KG1 (cell line): ENCODE results near the gene CREM.
A peak's percentile ranks its signal among the peaks of the same experiment; 100 is the strongest.
"Not testable (repeated sequence)": the region's sequence is repeated elsewhere in the genome, so short reads cannot be mapped to it uniquely, and the experiment has no call there.

ENCODE experiments used
- DNase-seq: peaks from one replicate; lab custom pipeline; 2025; lab: John Stamatoyannopoulos, UW

The CREM gene

DNA sequence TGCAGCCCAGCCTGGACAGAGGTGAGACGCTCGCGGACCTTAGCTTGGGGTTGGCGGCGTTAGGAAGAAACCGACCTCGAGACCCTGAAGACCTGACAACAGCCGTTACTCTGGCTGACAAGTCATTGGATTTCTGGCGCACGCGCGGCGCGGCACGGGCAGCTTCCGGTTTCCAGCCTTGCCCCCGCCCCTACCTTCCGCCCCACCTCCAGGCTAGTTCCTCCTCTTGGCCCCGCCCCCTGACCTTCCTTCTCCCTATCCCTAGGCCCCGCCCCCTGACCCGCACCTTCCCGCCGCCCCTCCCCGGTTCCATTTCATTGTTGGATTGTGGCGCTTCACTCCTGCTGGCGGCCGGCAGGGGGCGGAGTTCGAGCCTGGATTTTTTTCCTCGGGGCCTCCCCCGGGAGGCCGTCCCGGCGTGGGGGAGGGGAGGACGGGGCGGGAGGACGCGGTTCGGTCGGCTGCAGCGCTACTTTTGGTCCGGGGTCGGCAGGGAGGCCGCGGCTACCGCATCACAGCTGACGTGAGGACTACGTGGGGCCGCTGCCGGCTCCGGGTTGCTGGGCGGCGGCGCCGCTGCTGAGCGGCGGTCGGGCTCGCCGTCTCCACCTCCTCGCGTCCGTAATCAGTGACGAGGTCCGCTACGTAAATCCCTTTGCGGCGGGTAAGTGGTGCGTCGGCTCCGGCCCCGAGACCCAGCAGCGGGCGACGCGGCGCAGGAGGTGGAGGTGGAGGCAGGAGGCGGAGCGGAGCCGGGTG, at the start of gene CREM:
Gene CREM (plus strand): TSS at position 317 of the 759 bp plus-strand sequence. CDS start 10,990 bp downstream, outside the sequence.
- peak; percentile 94 for DNase-seq

DNA sequence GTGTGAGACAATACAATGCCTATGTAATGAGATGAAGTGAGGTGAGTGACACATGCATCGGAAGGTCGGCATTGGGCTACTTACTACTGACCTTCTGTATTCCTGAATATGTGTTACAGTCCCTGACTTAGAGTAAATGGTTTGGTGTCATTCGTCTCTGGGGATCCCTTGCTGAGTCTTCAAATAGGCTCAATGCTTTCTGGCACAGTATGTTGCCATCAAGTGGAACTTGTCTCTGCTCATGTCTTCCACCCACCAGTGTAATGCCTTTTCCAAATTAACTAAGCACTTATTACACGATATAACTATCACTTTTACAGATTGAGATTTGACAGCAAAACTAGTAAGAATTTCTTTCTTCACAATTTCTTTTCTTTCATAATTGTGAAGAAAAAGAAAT, 47.4 kb upstream of the CREM start:
- DNase-seq = no peak

DNA sequence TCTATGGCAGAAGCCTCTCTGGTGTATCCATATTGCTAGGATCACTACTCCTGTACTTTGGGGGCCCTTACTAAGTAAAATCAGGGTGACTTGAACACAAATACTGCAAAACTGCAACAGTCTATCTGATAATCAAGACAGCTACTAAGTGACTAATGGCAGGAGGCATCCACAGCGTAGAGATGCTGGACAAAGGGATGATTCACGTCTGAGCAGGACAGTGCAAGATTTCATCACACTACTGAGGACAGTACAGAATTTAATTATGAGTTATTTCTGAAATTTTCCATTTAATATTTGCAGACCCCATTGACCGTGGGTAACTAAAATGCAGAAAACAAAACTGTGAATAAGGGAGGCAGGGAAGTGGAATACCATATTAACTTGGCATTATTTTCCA, 46.9 kb upstream of the CREM start:
- DNase-seq = no peak

DNA sequence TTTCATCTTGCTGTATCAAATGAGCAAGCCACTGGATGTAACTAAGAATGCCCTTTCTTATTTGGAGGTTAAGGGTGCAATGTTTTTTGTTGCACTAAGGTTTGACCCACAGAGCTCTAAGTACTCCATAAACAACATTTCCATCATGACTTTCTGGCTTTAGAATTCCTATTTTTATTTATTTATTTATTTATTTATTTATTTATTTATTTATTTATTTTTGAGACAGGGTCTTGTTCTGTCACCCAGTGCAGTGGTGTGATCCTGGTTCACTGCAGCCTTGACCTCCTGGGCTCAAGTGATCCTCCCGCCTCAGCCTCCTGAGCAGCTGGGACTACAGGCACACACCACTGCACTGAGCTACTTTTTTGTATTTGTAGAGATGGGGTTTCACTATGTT, 46.4 kb upstream of the CREM start:
- DNase-seq = not testable (repeated sequence)

DNA sequence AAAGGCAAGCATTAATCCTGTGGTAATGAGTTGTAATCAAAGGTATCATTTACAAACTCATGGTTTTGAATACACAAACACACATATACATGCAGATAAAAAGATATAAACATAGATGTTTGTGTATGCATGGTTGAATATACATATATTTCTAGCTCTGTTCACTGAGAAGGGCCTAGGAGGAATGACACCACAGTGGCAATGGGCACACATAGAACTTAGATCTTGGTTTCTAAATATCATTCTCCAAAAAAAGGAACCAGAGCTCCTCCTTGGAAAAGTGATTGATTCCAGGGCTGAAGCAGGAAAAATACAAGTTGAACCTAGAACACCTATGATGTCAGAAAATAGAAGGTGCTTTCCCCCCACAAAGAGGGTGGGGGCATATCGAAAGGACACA, 43.4 kb upstream of the CREM start:
- no peak for DNase-seq

DNA sequence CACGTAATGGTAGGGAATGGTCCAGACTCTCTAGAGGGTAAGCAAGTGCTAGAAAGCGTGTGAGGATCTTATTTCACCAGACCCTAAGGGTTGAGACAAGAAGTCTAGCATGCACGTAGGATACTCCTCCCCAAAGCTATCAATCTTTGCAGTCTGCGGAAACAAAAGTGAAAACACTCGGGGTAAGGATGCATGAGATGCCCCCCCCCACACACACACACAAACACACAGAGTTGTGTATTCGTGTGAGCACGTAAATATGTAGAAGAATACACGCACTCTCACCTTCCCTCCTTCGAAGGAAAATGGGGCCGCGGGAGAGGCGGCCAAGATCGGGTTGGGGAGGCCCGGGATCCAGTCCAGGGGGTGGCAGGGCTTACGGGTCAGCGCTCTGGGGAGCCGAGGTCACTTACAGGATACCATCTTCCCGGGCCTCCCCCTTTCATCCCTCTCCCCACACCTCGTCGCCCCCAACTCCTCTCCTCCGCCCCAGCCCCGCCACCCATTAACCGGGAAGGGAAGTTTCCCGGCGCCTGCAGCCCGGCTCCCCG, 37.0 kb upstream of the CREM start:
- DNase-seq = peak; percentile 28

DNA sequence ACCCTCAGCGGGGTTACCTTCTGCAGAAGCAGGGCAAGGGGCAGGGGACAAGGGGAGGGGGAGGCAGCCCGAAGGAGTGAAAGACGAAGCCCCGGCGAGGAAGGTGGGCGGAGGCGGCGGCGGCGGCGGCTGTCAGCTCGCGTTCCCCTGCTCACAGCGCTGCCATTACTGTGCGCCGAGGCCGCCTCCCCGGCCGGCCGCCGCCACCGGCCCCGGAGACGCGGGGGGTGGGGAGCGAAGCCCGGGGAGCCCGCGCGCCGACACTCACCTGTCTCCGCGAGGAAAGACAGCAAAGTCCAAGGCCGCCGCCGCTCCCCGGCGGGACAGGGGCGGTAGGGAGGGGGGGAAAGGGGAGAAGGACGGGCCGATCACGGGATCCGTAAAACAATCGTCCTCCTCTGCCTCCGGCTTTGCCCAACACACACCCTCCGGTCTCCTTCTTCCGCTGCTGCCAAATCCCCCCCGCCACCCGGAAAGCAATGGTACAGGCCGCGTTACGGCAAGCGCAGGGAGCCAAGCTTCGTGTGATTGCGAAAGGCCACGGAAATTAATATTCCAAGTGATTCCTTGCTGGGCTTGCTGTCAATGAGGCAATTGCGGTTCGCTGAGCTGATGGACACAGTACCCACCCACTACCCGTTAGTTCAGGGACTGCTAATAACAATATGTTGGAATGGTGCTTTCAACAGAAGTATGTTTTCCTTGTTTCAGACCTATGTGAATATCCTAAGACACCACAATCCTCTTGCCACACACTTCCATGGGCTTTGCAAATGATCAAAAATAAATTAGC, 36.3 kb upstream of the CREM start, which contains the start of gene CUL2:
Gene CUL2 (minus strand): TSS at position 180 of the 793 bp plus-strand sequence. CDS start 19,024 bp downstream, outside the sequence.
- peak; percentile 83 for DNase-seq

DNA sequence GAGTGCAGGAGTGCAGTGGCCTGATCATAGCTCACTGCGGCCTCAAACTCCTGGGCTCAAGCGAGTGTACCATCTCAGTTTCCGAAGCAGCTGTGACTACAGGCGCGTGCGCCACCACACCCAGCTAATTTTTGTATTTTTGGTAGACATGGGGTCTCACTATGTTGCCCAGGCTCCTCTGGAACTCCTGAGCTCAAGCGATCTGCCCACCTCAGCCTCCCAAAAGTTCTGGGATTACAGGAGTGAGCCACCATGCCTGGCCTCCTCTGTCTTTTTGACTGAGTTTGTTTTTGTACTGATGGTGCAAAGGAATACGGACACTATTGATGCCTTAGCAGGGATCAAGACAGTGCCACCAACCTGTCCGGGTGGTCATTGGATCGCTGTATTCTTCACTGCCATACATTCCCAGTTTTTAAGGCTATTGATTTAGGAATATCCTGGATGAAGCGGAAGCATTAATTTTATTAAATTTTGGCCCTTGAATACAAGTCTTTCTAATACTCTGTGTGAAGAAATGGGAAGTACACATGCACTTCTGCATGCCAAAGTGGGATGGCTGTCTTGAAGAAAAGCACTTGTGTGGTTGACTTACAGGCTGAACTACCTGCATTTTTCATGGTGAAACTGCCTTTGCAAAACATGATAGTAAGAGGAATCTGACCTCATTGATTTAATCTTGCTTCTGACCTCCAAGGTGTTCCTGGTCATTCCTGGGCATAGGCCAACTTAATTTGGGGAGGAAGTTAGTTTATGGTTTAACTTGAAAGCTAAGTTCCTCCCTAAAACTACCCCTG, 34.5 kb upstream of the CREM start:
- no peak for DNase-seq

DNA sequence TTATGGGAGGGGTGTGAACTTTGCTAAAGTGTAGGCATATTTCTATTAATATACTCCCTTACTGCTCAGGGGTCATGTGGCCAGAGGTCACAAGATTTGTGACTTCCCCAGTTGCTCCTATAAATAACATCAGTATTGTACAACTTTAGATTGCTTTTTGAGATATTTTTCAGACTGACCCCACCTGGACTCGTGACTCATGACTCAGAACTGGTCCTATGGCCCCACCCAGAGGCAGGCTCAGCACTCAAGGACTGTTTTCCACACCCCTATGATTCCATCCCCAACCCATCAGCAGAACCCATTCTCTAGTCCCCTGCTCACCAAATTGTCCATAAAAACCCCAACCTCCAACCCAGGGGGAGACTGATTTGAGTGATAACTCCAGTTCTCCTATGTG, 33.8 kb upstream of the CREM start:
- DNase-seq = no peak

DNA sequence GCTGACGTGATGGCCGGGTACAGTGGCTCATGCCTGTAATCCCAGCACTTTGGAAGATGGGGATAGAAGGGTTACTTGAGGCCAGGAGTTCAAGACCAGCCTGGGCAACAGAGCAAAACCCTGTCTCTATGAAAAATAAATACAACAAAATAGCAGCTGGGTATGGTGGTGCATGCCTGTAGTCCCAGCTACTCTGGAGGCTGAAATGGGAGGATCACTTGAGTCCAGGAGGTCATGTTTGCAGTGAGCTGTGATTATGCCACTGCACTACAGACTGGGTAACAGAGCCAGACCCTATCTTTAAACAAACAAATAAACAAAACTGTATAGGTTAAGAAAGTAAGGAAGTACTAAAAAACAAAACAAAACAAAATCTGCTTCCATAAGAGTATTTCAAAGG, 30.3 kb upstream of the CREM start:
- DNase-seq = no peak

DNA sequence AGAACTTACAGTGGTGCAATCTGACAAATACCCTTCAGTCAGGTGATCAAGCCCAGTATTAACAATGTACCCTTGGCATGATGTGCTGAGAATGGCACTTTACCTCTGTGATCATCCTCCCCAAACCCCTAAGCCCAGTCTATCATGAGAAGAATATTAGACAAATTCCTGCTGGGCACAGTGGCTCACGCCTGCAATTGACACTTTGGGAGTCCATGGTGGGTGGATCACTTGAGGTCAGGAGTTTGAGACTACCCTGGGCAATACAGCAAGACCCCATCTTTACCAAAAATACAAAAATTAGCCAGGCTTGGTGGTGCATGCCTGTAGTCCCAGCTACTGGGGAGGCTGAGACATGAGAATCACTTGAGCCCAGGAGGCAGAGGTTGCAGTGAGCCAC, 29.1 kb upstream of the CREM start:
- DNase-seq = no peak

DNA sequence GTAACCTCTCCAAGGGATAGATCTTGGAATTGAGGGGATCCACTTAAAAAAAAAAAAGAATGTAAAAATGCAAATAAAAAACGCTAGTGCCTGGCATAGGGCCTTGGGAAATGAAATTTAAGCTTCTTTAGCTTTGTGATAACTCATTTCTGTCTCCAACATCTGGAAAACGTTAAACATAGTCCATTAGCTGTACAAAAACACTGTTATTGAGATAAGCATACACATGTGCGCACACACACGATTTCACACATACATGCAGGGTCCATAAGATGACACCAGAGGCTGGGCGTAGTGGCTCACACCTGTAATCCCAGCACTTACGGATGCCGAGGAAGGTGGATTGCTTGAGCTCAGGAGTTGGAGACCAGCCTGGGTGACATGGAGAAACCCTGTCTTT, 22.8 kb upstream of the CREM start:
- no peak for DNase-seq

DNA sequence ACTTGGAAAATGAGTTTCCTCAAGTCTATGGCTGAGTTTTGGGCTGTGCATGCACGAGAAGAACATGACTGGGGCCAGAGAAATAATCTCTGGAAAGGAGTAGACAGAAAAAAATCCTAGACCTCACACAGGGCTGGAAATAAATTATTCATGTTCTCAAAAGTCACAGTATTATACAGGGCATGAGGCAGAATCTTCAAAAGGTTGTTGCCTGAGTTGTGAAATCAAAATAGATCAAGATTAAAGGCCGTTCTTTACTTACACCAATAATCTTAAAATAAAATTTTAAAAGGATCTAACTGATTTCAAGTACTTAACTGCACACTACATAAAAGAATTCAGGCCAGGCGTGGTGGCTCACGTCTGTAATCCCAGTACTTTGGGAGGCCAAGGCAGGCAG, 14.1 kb upstream of the CREM start:
- DNase-seq = no peak

DNA sequence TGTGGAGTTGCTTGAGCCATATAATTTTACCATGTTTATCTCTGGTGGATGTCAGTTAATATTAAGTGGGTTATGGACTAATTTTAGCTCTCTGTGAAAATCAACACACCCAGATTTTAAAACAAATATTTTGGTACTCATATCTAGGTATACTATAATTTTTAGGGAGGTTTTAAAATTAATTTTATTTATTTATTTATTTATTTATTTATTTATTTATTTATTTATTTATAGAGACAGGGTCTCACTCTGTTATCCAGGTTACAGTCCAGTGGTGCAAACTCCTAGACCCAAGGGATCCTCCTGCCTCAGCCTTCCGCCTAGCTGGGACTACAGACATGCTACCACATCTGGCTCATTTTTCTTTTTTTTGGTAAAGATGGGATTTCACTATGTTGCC, 7.3 kb upstream of the CREM start:
- DNase-seq = no peak

DNA sequence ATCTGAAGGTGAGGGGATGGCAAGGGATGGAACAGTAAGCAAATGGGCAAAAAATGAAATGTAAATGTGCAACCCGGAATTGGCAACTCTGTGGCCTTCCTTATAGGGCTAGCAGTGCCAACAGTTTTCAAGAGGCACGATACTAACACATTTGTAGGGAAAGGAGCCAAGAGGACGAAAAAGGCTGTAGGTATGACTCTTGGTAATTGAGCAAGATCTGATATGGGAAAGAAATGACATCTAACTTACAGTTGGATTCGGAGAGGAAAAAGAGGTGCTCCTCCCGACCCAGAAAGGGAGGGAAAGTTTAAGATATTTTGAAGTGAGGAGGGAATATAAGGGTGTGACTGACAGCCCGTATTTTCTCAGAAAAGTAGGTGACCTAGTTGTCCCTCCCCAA, 2.1 kb upstream of the CREM start:
- DNase-seq = no peak

DNA sequence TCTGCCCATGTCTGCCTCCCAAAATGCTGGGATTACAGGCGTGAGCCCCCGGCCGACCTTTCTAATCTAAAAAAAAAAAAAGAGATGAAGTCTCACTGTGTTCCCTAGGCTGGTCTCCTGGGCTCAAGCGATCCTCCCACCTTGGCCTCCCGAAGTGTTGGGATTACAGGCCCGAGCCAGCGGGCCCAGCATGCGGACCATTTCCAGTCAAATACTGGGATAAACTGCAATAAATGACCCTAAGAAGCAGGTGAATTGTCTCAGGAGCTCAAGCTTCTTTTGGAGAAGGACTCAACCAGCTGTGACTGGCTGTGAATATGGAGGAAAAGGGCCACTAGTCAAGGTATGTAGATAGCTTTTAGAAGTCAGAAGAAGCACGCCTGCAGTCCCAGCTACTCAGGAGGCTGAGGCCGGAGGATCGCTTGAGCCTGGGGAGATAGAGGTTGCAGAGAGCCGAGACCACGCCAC, 550 bp upstream of the CREM start:
- no peak for DNase-seq

DNA sequence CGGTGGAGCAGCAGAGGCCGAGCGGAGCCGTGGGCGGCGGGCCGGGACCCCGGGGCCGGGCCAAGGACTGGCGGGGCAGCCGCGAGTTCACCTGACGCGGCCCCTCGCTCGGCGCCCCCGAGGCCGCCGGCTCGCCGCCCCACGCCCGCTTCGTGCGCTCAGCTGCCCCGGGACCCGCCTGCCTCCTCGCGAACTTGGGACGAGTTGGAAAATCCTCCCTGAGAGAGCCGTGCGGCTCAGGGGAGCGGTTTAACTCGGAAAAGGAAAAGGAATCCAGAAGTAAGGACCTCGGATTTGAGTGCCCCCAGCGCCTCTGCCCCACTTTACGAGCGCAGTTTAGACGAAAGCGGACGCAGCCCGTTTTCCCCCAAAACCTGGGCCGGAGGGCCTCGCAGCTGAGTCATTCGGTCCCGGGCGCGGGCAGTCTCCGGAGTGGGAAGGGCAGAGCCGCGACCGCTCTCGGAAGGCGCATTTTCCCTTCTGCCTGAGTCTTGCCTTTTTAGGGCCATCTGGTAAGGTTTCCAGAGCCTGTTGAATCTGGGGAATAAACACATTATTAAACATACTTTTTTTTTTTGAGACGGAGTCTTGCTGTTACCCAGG, 744 bp downstream of the CREM start:
- no peak for DNase-seq

DNA sequence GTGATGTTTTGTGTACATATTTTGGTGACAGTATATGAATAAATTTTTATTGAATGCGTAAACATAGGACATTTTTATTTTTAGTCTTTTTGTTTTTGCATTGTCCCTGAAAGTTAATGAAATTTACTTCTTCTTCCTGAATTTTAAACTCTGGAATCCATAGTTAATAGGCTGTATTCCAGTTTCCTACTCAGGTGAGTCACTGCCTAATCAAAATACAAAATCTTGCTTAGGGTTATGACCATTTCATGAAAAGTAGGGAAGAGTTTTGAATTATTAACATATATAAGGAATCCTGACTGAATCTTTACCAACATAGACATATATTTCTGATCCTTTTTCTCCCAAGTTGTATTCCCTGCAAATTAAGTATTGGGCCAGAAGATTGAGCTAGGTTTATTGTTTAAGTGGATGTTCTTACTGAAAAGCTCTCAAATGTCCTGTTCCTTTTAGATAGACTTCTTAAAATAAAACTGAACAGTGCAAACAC, 2.6 kb downstream of the CREM start:
- no peak for DNase-seq

DNA sequence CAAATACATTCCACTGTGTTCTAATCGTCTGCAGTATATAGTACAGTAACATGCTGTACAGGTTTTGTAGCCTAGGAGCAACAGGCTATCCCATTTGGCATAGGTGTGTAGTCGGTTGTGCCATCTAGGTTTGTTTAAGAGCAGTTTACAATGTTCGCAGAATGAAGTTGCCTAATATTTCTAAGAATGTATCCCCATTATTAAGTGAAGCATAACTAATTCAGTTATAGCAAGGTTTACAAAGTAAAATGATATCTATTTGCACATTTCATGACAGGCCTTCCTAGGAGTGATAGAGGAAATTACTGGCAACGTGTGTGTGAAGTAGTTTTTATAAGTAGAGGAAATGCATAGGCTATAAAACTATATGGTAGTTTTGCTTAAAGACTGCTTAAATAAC, 4.0 kb downstream of the CREM start:
- no peak for DNase-seq

DNA sequence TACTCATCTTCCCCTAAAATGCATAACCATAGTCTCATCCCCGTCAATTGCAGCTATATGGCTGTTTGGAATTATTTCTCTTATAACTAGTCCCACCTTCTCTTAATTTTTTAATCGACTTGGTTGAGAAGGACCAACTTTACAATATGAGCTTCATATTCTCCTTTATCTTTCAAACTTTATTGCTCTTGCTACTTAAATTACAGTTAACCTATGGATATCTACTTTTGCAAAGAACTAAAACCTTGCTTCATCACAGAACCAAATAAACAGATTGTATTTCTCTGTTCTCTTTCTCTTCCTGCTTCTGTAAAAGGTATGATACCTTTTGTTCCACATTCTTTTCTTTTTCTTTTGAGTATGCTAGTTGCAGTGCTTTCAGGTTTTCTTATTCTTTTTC, 6.1 kb downstream of the CREM start:
- no peak for DNase-seq

DNA sequence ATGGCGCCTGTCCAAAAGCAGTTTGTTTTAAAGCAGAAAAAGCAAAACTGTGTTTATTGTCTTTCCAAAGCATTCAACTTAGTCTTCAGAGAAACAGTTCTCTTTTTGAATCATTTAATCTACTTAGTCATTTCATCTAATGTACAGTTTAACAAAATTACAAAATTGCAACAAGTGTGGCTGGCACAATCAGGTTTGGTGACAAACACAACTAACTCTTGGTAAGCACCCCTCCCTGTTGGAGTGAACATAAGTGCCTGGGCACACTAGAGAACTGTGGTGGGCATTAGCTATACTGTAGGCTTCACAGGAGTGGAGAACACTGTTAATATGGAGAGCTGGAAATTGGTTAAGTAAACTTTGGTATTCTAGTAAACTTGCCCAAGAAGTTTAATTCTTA, 6.9 kb downstream of the CREM start:
- DNase-seq = no peak

DNA sequence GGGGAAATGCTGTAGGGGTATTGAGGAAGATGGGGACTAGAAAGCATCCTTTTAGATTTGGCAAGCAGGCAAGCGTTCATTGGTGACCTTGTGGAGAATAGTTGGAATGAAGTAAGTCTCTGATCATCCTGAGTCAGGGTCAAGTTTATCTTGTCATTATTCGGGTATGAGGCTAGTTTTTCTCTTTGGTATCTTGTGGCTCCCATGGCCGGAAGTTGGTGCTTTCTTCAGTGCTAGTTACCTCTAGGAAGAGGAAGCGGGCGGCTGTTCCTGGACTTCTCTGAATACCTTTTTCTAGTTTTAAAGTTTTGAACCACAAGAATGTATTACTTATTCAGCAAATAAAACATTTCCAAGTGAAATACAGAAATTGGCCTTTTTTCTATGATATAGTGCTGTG, 9.2 kb downstream of the CREM start:
- DNase-seq = no peak
